T47D (cell line): ENCODE measurements around the gene PIAS2.

ENCODE experiments used
- DNase-seq, 2 experiments: peaks; one replicate each; pipeline versions ENCODE4 v3.0.0 to v3.0.0-alpha.2; 2011 to 2012; ENCODE audit warnings: low read depth in 1 of 2, low spot score in 1 of 2
- JUND ChIP-seq: IDR thresholded peaks from 2 replicates; pipeline ENCODE4 v1.6.1; 2012; ENCODE audit warnings: low read depth
- in situ Hi-C: cut with HindIII; loops from 2 replicates; pipeline ENCODE4 v1.10.0; 2016; ENCODE audit warnings: low sequenced_read_pairs, low pct_unique_long_range_greater_than_20kb

Gene PIAS2

DNA sequence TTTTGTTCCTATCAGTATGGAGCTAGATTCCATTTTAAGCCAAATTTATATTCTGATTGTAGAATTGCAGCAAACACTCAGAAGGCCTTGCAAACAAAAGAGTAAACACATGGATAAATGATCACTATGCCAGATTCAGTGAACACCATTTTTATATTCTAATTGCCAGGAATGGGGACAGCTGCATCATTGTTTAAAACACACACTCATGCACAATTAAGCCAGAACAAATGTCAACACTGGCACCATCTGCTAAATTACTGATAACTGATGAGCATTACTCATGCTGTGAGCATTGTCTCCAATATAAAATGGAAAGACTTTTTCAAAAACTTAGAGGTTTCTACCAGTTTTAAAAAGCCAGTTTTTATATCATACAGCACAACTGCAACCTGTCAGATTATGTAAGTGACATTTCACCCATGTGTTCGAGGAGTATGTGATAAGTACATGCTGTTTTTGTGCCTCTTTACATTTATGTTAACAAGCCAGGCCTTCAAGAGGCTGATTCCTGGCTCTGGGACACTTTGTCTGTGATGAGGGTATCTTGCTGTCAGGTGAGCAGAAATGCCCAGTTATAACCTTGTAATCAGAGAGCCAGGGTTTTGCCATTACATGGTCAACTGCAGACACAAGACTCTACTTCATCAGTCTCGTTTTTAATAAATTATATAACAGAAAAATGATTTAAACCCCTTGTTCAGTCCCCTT, 156.1 kb downstream of the PIAS2 start:
- no peak for DNase-seq
- in situ Hi-C loops = no loop called here
- TF ChIP-seq JUND = no peak

DNA sequence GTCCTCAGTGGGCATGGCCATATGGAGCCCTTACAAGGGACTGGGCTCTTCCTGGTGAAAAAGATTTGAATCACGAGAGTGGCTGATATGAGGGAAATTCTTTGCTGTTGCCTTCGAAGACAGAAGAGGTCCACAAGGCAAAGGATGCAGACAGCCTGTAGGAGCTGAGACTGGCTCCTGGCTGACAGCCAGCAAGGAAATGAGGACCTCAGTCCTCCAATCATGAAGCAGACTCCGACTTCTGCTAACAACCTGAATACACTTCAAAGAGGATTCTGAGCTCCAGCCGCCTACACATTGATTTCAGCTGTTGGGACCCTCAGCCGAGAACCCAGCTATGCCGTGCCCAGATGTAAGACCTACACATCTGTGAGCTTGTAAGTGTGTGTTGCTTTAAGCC, 157.4 kb downstream of the PIAS2 start:
- in situ Hi-C loops = no loop called here
- no peak for TF ChIP-seq JUND
- no peak for DNase-seq

DNA sequence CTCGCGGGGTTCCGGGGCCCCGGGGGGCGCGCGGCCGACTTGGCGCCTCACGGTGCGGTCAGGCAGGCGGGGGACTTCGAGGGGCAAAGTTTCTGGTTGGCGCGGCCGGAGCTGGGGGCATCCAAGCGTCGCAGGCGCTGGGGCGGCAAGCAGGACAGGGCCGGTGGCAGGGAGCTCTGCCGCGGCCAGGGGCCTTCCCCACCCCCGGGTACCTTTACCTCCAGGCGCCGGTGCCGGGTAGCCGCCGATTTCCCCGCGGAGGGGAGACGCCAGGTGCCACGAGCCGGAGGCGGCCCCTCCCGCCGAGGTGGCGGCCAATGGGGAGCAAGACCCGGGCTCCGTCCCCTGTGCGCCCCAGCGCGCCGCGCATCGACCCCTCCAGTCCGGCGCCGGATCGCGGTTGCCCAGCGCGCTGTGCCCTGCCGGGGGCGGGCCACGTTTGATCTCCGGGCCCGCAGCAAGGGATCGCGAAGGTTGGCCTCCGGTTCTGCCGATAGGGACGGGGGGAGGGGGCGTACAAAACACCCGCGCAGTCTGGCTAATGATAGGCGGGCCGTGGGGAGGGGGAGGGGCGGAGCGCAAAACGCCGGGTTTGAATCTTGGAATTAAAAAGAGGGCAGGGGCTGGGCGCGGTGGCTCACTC, 160.6 kb downstream of the PIAS2 start, which contains the start of gene ST8SIA5:
ST8SIA5 (minus strand) TSS at position 495 of the 643 bp plus-strand sequence. CDS start 545 bp downstream, outside the sequence.
- in situ Hi-C loops = no loop called here
- TF ChIP-seq JUND = no peak
- no peak for DNase-seq

DNA sequence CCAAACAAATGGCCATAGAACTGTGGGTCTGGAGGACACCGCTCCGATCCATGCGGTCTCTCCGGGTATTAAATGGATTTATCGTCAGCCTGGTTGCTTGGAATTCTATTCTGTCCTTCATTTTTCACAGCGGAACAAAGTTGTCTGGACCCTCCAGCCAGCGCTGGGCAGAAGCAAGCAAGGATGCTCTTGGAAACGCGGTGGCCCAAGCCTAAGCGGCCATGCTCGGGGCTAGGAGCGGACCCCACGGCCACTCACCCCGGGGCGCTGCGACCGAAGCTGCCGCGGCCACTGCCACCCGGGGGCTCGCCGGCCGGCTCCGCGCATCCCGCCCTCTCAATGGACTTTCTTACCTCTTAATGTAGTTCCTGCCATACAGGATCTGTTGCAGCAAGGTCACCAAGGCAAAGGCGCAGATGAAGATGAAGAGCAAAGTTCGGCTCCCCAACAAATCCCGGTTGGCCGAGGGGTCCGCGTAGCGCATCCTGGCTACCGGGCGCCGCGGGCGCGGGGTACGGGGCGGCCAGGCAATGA, 161.2 kb downstream of the PIAS2 start:
- no peak for DNase-seq
- in situ Hi-C loops = no loop called here
- TF ChIP-seq JUND = no peak

DNA sequence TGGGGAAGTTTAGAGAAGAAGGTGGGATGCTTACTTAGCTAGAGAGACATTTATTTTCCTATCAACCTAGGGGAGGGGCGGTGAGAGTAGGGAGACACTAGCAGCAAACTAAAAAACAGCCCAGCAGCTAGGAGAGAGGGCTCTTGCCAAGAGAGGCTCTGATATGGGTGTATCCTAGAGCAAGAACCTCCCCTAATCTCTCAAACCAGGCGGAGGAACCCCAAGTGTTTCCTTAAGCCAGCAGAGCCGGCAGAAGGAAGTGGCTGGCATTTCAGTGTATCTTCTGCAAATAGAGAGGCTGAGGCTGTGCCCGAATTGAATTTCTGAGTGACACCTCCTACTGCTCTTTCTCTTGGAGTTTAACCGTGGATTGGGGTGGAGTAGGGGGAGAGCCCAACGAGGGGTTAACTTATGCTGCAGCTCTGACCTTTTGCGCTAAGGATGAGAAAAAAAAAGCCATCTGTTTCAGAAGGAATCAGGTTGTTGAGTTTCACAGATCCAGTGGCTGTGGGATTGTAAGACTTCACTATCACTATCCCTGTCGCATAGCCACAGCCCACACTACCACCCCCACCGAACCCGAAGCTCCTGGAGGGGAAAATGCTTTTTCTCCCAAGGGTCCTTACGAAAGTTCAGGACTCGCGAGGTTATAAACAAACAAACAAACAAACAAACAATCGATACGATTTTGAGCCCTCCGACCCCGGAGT, 161.8 kb downstream of the PIAS2 start:
- in situ Hi-C loops = no loop called here
- no peak for DNase-seq
- TF ChIP-seq JUND = no peak

DNA sequence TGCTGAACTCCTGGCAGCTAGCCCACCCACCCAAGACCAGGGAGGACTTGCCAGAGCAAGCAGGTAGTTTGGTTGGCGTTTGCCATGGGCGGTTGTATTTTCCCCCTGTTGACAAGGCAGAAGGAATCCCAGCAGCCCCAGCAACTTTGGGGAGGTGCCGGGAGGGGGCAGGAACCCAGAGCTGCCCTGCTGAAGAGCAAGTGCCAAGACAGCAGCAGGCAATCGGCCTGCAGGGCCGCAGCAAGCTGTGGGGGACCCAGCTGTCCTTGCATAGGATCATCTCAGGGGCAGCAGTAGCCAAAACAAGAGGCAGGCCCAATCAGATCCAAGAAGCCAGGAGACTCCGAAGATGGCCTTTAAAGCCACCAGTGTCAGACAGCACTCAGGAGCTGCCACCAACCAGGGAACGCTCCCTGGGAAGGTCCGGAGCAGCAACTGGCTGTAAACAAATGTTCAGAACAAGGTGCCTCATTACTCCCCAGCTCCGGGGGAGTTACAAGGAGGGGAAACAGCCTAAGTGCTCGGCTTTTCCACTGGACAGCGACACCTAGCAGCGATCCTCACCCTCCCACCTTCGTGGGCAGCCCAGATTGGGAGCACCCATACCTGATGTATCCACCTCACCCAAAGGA, 162.5 kb downstream of the PIAS2 start:
- DNase-seq = no peak
- no peak for TF ChIP-seq JUND
- in situ Hi-C loops = no loop called here

DNA sequence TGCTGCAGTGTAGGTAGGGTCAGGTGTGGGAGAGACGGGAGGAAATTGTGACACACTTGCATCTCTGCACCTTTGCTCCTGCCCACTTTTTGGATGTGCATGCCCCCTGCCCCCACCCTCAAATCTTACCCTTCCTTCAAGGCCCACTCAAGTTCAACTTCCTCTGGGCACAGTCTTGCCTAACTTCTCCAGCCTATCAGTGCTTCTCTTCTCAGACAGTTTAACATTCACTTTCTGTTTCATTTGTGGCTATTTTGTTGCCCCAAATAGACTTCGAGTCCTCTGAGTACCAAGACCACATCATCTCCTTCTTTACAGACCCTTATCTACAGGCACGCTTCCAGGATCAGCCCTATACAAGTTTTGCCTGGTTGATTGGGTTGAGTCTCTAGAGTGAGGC, 163.1 kb downstream of the PIAS2 start:
- no peak for DNase-seq
- in situ Hi-C loops = no loop called here
- no peak for TF ChIP-seq JUND
